H9 (cell line): Measurements from ENCODE around the gene GRIK1. TPM values are rescaled to one million over a fixed set of nuclear protein-coding genes. Genes with fewer than 3 reads are reported as not detected.

Experiments used
- DNase-seq: peaks from one replicate; pipeline ENCODE4 v3.0.0-alpha.2; 2017
- H2AFZ ChIP-seq: one replicate; pipeline ENCODE4 v1.6.1; 2013; ENCODE audit warnings: mild to moderate bottlenecking, low read length, control low read depth, moderate library complexity
- H2AK5ac ChIP-seq: 2 replicates; pipeline ENCODE4 v1.6.1; 2013; ENCODE audit warnings: low read length, control low read depth, mixed read lengths; ENCODE audit not compliant: insufficient read length
- H2BK120ac ChIP-seq: one replicate; pipeline ENCODE4 v1.6.1; 2013; ENCODE audit warnings: low read depth, mild to moderate bottlenecking, low read length, control low read depth, inconsistent platforms; ENCODE audit not compliant: poor library complexity, severe bottlenecking
- H2BK12ac ChIP-seq: 2 replicates; pipeline ENCODE4 v1.6.1; 2013; ENCODE audit warnings: low read length, control low read depth, mixed read lengths, low read depth; ENCODE audit not compliant: insufficient read length
- H2BK15ac ChIP-seq: 2 replicates; pipeline ENCODE4 v1.6.1; 2013; ENCODE audit warnings: low read depth, low read length, control low read depth
- H2BK20ac ChIP-seq: one replicate; pipeline ENCODE4 v1.6.1; 2013; ENCODE audit warnings: low read depth, mild to moderate bottlenecking, low read length, control low read depth, inconsistent platforms; ENCODE audit not compliant: poor library complexity, severe bottlenecking
- H2BK5ac ChIP-seq: 2 replicates; pipeline ENCODE4 v1.6.1; 2013; ENCODE audit warnings: low read length, control low read depth, mixed read lengths; ENCODE audit not compliant: insufficient read length
- H3K14ac ChIP-seq: 2 replicates; pipeline ENCODE4 v1.6.1; 2013; ENCODE audit warnings: low read length, control low read depth; ENCODE audit not compliant: insufficient read depth
- H3K18ac ChIP-seq: 2 replicates; pipeline ENCODE4 v1.6.1; 2013; ENCODE audit warnings: low read depth, mild to moderate bottlenecking, mixed read lengths, low read length, control low read depth; ENCODE audit not compliant: insufficient read length
- H3K23ac ChIP-seq: 2 replicates; pipeline ENCODE4 v1.6.1; 2013; ENCODE audit warnings: low read length, control low read depth, mixed read lengths, low read depth; ENCODE audit not compliant: insufficient read length
- H3K23me2 ChIP-seq: 2 replicates; pipeline ENCODE4 v1.6.1; 2013; ENCODE audit warnings: low read depth, mild to moderate bottlenecking, mixed read lengths, low read length, control low read depth; ENCODE audit not compliant: insufficient read length, poor library complexity, severe bottlenecking
- H3K27ac ChIP-seq: 2 replicates; pipeline ENCODE4 v1.5.1; 2013; ENCODE audit warnings: low read length, control low read depth, mixed read lengths, low read depth; ENCODE audit not compliant: insufficient read length
- H3K27me3 ChIP-seq: 2 replicates; pipeline ENCODE4 v1.6.1; 2013; ENCODE audit warnings: low read length, control low read depth, inconsistent platforms; ENCODE audit not compliant: insufficient read depth
- H3K4ac ChIP-seq: 2 replicates; pipeline ENCODE4 v1.6.1; 2013; ENCODE audit warnings: low read depth, mild to moderate bottlenecking, control low read depth, inconsistent platforms, low read length, moderate library complexity
- H3K4me1 ChIP-seq: 2 replicates; pipeline ENCODE4 v1.6.1; 2013; ENCODE audit warnings: low read length, control low read depth, inconsistent platforms; ENCODE audit not compliant: insufficient read depth
- H3K4me2 ChIP-seq: 2 replicates; pipeline ENCODE4 v1.6.1; 2013; ENCODE audit warnings: low read length, control low read depth, mixed read lengths; ENCODE audit not compliant: insufficient read length, insufficient read depth
- H3K56ac ChIP-seq: 2 replicates; pipeline ENCODE4 v1.6.1; 2013; ENCODE audit warnings: low read depth, mild to moderate bottlenecking, mixed read lengths, low read length, control low read depth; ENCODE audit not compliant: insufficient read length
- H3K79me1 ChIP-seq: 2 replicates; pipeline ENCODE4 v1.6.1; 2013; ENCODE audit warnings: low read depth, mild to moderate bottlenecking, moderate library complexity, low read length, control low read depth, inconsistent platforms; ENCODE audit not compliant: insufficient read depth, poor library complexity, severe bottlenecking
- H3K79me2 ChIP-seq: 2 replicates; pipeline ENCODE4 v1.6.1; 2013; ENCODE audit warnings: low read length, control low read depth, inconsistent platforms; ENCODE audit not compliant: insufficient read depth
- H3K9ac ChIP-seq: 2 replicates; pipeline ENCODE4 v1.6.1; 2013; ENCODE audit warnings: low read length, control low read depth, mixed read lengths; ENCODE audit not compliant: insufficient read length; ENCODE audit errors: extremely low read depth
- H3K9me3 ChIP-seq: one replicate; pipeline ENCODE4 v1.6.1; 2013; ENCODE audit warnings: low read depth, low read length, inconsistent platforms; ENCODE audit not compliant: control insufficient read depth
- H3T11ph ChIP-seq: one replicate; pipeline ENCODE4 v1.6.1; 2013; ENCODE audit warnings: mild to moderate bottlenecking, low read length, control low read depth, inconsistent platforms
- H4K20me1 ChIP-seq: one replicate; pipeline ENCODE4 v1.6.1; 2013; ENCODE audit not compliant: control insufficient read depth, insufficient read length, insufficient read depth
- H4K5ac ChIP-seq: 2 replicates; pipeline ENCODE4 v1.6.1; 2013; ENCODE audit warnings: low read depth, mild to moderate bottlenecking, mixed read lengths, low read length, control low read depth; ENCODE audit not compliant: insufficient read length
- H4K8ac ChIP-seq: replicated peaks from 2 replicates; pipeline ENCODE4 v1.6.1; 2013; ENCODE audit warnings: low read length, control low read depth, mixed read lengths, low read depth; ENCODE audit not compliant: insufficient read length
- H4K91ac ChIP-seq: 2 replicates; pipeline ENCODE4 v1.6.1; 2013; ENCODE audit warnings: low read depth, mild to moderate bottlenecking, moderate library complexity, mixed read lengths, low read length, control low read depth; ENCODE audit not compliant: insufficient read length
- H3K27ac Mint-ChIP-seq, 3 experiments: 2 replicates in 2 of 3; 3 replicates in 1 of 3; pipeline ENCODE4 v1.8.0; 2020 to 2021; ENCODE audit warnings: mixed read lengths in 3 of 3, mild to moderate bottlenecking in 1 of 3, moderate library complexity in 1 of 3
- H3K27me3 Mint-ChIP-seq: 2 replicates; pipeline ENCODE4 v1.8.0; 2021; ENCODE audit warnings: low read depth, mild to moderate bottlenecking, moderate library complexity, mixed read lengths
- H3K36me3 Mint-ChIP-seq, 3 experiments: 2 replicates in 2 of 3; 3 replicates in 1 of 3; pipeline ENCODE4 v1.8.0; 2020 to 2021; ENCODE audit warnings: low read depth in 3 of 3, mixed read lengths in 3 of 3; ENCODE audit not compliant: insufficient read depth in 1 of 3
- H3K4me1 Mint-ChIP-seq, 2 experiments: 2 replicates each; pipeline ENCODE4 v1.8.0; 2020; ENCODE audit warnings: mixed read lengths in 2 of 2
- H3K4me3 Mint-ChIP-seq, 2 experiments: 2 replicates in 1 of 2; 3 replicates in 1 of 2; pipeline ENCODE4 v1.8.0; 2020 to 2021; ENCODE audit warnings: mild to moderate bottlenecking in 2 of 2, mixed read lengths in 2 of 2, moderate library complexity in 1 of 2
- H3K9me3 Mint-ChIP-seq, 2 experiments: 2 replicates in 1 of 2; 3 replicates in 1 of 2; pipeline ENCODE4 v1.8.0; 2020; ENCODE audit warnings: mild to moderate bottlenecking in 2 of 2, mixed read lengths in 2 of 2, moderate library complexity in 1 of 2
- WGBS: extraction: QIAGEN DNeasy Blood & Tissue Kit; methylation state at CpG from one replicate; pipeline ENCODE4 v1.1.7; 2013; ENCODE audit warnings: missing lambda C conversion rate, low lambda C conversion rate, mixed read lengths; ENCODE audit not compliant: insufficient read length; ENCODE audit errors: extremely low coverage; 5-methylcytosine and 5-hydroxymethylcytosine counted together
- total RNA-seq: library from RNA; stranded (reverse); gene quantifications from 2 replicates; pipeline ENCODE4 v1.2.1, GENCODE V29; 2021
- TF ChIP-seq, protein P1 (sequence below): fragments of 200-600 bp; sonication (generic); conservative IDR thresholded peaks from 3 replicates; pipeline ENCODE4 v1.8.0; 2021; ENCODE audit warnings: antibody characterized with exemption, mild to moderate bottlenecking

The GRIK1 gene
- total RNA-seq, 1 experiment from 2014 or later = not detected

DNA sequence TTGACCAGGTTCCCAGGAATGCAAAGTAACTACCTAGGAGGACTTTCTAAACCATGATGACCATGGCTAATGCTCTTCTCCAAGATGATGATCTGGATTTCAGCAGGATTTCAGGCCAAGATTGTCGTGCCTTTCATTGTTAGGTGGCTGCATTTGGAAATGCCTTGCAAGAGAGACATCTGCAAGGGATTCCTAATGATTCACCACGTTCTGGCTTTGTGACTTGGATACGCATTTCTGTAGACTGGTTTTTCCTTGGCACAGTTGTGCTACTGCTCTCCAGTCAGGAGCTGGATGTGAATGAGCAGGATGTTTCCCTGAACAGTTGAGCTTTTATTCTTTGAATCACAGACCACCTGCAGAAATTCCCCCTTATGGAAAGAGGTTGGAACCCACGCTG lies 428.7 kb downstream of the GRIK1 start:
- no peak overlapping the region for H2AFZ ChIP-seq
- H3T11ph ChIP-seq = no peak overlapping the region
- no peak for DNase-seq
- no peak overlapping the region; a peak in 1 of 7 replicates for H3K27ac Mint-ChIP-seq
- H4K5ac ChIP-seq = no peak overlapping the region
- no peaks in the 10 kb centered on the region for H3K79me2 ChIP-seq
- no peak overlapping the region for H4K8ac ChIP-seq
- no peaks in the 10 kb centered on the region for H3K4me1 ChIP-seq
- H2BK15ac ChIP-seq = no peak overlapping the region
- no CpG with 5 or more reads among the region's 4 CpGs for WGBS
- no peak overlapping the region for H3K4me3 Mint-ChIP-seq
- no peaks in the 10 kb centered on the region for H3K23me2 ChIP-seq
- no peak overlapping the region for H2BK20ac ChIP-seq
- H3K9me3 Mint-ChIP-seq = peaks cover 8 to 10% of the 10 kb centered on the region in 2 experiments; a peak in 4 of 5 replicates
- no peak overlapping the region for H3K4me2 ChIP-seq
- H3K14ac ChIP-seq = no peak overlapping the region
- H2BK120ac ChIP-seq = no peak overlapping the region
- H3K56ac ChIP-seq = no peak overlapping the region
- H2AK5ac ChIP-seq = no peak overlapping the region
- H2BK5ac ChIP-seq = no peak overlapping the region
- no peaks in the 10 kb centered on the region for H4K20me1 ChIP-seq
- no peak overlapping the region for H2BK12ac ChIP-seq
- H3K18ac ChIP-seq = no peak overlapping the region
- peaks cover 3 to 17% (median 7%) of the 10 kb centered on the region in 3 experiments; a peak in 3 of 7 replicates for H3K36me3 Mint-ChIP-seq
- no peaks in the 10 kb centered on the region for H3K9me3 ChIP-seq
- no peak overlapping the region for H4K91ac ChIP-seq
- no peak overlapping the region for H3K23ac ChIP-seq
- H3K27me3 ChIP-seq = no peaks in the 10 kb centered on the region
- H3K4ac ChIP-seq = no peak overlapping the region
- no peak overlapping the region for H3K27ac ChIP-seq
- H3K79me1 ChIP-seq = no peaks in the 10 kb centered on the region
- no peak overlapping the region for H3K9ac ChIP-seq
- no peaks in the 10 kb centered on the region for H3K27me3 Mint-ChIP-seq
- TF ChIP-seq, protein P1, sequence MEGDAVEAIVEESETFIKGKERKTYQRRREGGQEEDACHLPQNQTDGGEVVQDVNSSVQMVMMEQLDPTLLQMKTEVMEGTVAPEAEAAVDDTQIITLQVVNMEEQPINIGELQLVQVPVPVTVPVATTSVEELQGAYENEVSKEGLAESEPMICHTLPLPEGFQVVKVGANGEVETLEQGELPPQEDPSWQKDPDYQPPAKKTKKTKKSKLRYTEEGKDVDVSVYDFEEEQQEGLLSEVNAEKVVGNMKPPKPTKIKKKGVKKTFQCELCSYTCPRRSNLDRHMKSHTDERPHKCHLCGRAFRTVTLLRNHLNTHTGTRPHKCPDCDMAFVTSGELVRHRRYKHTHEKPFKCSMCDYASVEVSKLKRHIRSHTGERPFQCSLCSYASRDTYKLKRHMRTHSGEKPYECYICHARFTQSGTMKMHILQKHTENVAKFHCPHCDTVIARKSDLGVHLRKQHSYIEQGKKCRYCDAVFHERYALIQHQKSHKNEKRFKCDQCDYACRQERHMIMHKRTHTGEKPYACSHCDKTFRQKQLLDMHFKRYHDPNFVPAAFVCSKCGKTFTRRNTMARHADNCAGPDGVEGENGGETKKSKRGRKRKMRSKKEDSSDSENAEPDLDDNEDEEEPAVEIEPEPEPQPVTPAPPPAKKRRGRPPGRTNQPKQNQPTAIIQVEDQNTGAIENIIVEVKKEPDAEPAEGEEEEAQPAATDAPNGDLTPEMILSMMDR = no peak
- H3K4me1 Mint-ChIP-seq = 0 out of 4 replicates have a peak, but pooled peaks cover 0 to 4% of the 10 kb centered on the region in 2 experiments
